ENCODE data around the gene RPS29. TPM values are rescaled to one million over a fixed set of nuclear protein-coding genes. Genes with fewer than 3 reads are reported as not detected.

RPS29 gene
- total and polyA plus RNA-seq, 2 of the 13 experiments (the other 11 are each of a cell fraction or from before 2014, with no cell fraction given): 4,303 to 8,215 TPM

DNA sequence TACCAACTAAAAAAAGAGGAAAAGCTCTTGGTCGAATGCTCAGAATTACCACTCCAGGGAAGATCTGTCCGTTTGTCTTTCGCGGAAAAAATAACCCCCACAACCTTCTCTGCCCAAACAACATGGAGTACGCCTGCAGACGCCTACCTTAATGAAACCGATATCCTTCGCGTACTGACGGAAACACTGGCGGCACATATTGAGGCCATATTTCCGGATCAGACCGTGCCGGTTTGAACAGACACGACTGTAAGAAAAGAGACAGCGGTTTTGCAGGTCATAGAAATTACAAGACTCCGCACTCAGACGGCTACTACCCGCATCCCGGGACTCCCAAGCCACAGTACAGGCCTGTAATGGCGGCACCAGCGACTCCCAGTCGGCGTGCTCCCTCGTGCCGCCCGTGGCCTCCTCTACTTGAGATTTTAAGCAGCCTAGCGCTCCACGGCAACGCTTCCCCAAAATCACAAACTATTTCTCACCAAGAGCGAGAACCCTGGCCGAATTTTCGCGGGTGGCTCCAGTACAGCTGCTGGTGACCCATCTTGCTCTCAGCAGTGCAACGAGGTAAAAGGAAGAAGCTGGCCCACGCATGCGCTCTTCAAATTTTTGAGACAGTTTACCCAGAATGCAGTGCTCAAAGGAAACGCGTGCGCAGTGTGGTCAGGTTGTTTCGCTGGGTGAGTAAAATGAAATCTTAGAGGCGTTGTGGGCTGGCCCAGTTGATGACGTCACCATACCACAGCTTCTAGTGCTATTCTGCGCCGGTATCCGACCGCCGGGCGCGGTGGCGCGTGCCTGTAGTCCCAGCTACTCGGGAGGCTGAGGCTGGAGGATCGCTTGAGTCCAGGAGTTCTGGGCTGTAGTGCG lies at the start of gene RPS29 (continued):
- TF ChIP-seq, protein P1, sequence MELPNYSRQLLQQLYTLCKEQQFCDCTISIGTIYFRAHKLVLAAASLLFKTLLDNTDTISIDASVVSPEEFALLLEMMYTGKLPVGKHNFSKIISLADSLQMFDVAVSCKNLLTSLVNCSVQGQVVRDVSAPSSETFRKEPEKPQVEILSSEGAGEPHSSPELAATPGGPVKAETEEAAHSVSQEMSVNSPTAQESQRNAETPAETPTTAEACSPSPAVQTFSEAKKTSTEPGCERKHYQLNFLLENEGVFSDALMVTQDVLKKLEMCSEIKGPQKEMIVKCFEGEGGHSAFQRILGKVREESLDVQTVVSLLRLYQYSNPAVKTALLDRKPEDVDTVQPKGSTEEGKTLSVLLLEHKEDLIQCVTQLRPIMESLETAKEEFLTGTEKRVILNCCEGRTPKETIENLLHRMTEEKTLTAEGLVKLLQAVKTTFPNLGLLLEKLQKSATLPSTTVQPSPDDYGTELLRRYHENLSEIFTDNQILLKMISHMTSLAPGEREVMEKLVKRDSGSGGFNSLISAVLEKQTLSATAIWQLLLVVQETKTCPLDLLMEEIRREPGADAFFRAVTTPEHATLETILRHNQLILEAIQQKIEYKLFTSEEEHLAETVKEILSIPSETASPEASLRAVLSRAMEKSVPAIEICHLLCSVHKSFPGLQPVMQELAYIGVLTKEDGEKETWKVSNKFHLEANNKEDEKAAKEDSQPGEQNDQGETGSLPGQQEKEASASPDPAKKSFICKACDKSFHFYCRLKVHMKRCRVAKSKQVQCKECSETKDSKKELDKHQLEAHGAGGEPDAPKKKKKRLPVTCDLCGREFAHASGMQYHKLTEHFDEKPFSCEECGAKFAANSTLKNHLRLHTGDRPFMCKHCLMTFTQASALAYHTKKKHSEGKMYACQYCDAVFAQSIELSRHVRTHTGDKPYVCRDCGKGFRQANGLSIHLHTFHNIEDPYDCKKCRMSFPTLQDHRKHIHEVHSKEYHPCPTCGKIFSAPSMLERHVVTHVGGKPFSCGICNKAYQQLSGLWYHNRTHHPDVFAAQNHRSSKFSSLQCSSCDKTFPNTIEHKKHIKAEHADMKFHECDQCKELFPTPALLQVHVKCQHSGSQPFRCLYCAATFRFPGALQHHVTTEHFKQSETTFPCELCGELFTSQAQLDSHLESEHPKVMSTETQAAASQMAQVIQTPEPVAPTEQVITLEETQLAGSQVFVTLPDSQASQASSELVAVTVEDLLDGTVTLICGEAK (IDR thresholded peaks at IDR 0.05): no peak
- TF ChIP-seq, protein P1 (CRISPR knock-in tag; IDR thresholded peaks at IDR 0.05): peak; percentile 63
- TF ChIP-seq PLRG1 (conservative IDR thresholded peaks at IDR 0.05) (no peak), SKI (IDR thresholded peaks at IDR 0.05; ENCODE audit: partially characterized antibody) (peak; percentile 19), CREB1 (IDR thresholded peaks at IDR 0.05) (peak; percentile 100), CREB1 (CRISPR knock-in tag; IDR thresholded peaks at IDR 0.05) (peak; percentile 96), SATB2 (CRISPR knock-in tag; IDR thresholded peaks at IDR 0.05) (no peak; the same call in 1 of the 2 replicates), SMAD1 (CRISPR knock-in tag; IDR thresholded peaks at IDR 0.05; ENCODE audit: borderline replicate concordance, low read depth) (no peak), BCL6 (CRISPR knock-in tag; IDR thresholded peaks at IDR 0.05) (no peak; the same call in 1 of the 2 replicates), CEBPB (IDR thresholded peaks at IDR 0.05; ENCODE audit: borderline replicate concordance, low read depth, low read length) (no peak), ZNF432 (CRISPR knock-in tag; IDR thresholded peaks at IDR 0.05; ENCODE audit: borderline replicate concordance) (no peak), MZF1 (CRISPR knock-in tag; IDR thresholded peaks at IDR 0.05; ENCODE audit: borderline replicate concordance) (no peak), FOSL2 (CRISPR knock-in tag; IDR thresholded peaks at IDR 0.05) (peak; percentile 91), ADNP (CRISPR knock-in tag; IDR thresholded peaks at IDR 0.05) (no peak), ZNF569 (CRISPR knock-in tag; IDR thresholded peaks at IDR 0.05; ENCODE audit: borderline replicate concordance) (0 out of 2 replicates have a peak, but pooled peaks have one; percentile 47), SAP130 (CRISPR knock-in tag; IDR thresholded peaks at IDR 0.05; ENCODE audit: low read depth) (peak; percentile 71), ARID2 (CRISPR knock-in tag; IDR thresholded peaks at IDR 0.05; ENCODE audit: borderline replicate concordance) (no peak)
- TF ChIP-seq, protein P2, sequence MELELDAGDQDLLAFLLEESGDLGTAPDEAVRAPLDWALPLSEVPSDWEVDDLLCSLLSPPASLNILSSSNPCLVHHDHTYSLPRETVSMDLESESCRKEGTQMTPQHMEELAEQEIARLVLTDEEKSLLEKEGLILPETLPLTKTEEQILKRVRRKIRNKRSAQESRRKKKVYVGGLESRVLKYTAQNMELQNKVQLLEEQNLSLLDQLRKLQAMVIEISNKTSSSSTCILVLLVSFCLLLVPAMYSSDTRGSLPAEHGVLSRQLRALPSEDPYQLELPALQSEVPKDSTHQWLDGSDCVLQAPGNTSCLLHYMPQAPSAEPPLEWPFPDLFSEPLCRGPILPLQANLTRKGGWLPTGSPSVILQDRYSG (CRISPR knock-in tag; IDR thresholded peaks at IDR 0.05): peak; percentile 13; the same call in 1 of the 2 replicates
- TF ChIP-seq, protein P3, sequence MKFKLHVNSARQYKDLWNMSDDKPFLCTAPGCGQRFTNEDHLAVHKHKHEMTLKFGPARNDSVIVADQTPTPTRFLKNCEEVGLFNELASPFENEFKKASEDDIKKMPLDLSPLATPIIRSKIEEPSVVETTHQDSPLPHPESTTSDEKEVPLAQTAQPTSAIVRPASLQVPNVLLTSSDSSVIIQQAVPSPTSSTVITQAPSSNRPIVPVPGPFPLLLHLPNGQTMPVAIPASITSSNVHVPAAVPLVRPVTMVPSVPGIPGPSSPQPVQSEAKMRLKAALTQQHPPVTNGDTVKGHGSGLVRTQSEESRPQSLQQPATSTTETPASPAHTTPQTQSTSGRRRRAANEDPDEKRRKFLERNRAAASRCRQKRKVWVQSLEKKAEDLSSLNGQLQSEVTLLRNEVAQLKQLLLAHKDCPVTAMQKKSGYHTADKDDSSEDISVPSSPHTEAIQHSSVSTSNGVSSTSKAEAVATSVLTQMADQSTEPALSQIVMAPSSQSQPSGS (CRISPR knock-in tag; IDR thresholded peaks at IDR 0.05): peak; percentile 99
